GM18909 (cell line): ENCODE data around the gene NEURL1B.

Experiments used
- ATAC-seq: cut with Tn5 transposase; IDR thresholded peaks from one replicate; pipeline ENCODE4 v1.9.1; 2021; ENCODE audit warnings: mild to moderate bottlenecking; ENCODE audit not compliant: unreplicated experiment, poor library complexity

NEURL1B gene

GRCh38 chr5:172725273-172725672 lies 84.2 kb downstream of the NEURL1B start:
- no peak for ATAC-seq

DNA sequence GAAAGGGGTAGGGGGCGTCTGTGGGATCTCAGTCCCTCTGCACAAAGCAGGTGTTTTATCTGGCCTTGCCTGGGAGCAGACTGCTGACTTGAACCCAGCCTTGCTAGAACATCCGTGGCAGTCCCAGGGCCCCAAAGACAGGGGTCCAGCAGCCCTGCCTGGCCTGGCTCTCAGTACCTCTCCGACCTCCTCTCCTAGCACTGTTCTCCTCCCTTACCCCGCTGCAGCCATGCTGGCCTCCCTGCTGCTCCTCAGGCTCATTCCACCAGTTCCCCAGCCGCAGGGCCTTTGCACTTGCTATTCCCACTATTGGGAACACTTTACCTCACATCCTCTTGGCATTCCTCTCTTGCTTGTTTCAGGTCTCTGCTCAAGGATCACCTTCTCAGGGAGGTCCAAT lies 84.7 kb downstream of the NEURL1B start:
- ATAC-seq: no peak

GRCh38 chr5:172726966-172727365 lies 85.9 kb downstream of the NEURL1B start:
- ATAC-seq: no peak

DNA sequence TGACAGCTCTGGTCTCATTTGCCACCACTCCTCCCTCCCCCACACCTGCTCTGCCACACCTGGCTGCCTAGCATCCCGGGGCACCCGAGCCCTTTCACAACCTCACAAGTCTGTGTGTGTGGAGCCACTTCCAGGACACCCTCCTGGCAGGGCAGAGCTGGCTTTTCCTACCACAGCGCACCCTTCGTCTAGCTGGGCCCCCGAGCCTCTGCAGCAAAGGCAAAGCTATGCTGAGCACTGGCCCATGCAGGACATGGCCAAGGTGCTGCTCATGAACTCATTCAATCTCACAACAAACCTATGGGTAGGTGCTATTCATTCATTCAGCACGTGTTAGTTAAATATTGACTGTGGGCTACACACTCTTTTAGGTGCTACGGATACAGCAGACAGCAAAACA lies 86.5 kb downstream of the NEURL1B start:
- no peak for ATAC-seq

- ATAC-seq: no peak
Observed at GRCh38 chr5:172728481-172729241, 87.6 kb downstream of the NEURL1B start.

- ATAC-seq: no peak
Observed at GRCh38 chr5:172729588-172729987, 88.5 kb downstream of the NEURL1B start.

GRCh38 chr5:172730222-172730621 lies 89.2 kb downstream of the NEURL1B start:
- ATAC-seq: no peak

- no peak for ATAC-seq
Observed at GRCh38 chr5:172730981-172731679, 90.1 kb downstream of the NEURL1B start.

- no peak for ATAC-seq
Observed at GRCh38 chr5:172731680-172732074, 90.6 kb downstream of the NEURL1B start.

- ATAC-seq: no peak
Observed at GRCh38 chr5:172732201-172732865, 91.3 kb downstream of the NEURL1B start.

GRCh38 chr5:172733131-172733973 lies 92.3 kb downstream of the NEURL1B start:
- ATAC-seq: no peak

DNA sequence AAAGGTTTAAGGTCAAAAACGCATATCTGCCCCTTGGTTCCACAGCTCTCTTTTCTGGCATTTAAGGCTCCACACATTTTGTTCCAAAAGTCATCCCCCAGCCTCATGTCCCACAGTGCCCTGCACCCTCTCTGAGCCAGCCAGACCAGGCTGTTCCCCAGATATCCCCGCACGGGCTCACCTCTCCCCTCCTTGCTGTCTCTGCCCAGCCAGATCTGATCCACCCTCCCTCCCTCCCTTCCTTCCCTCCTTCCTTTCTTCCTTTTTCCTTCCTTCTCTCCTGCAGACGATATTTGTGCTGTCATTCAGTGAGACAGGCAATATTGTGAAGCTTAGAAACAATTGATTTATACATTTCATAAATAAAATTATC lies 92.9 kb downstream of the NEURL1B start:
- no peak for ATAC-seq

- ATAC-seq: no peak
Observed at GRCh38 chr5:172735141-172735831, 94.2 kb downstream of the NEURL1B start.

DNA sequence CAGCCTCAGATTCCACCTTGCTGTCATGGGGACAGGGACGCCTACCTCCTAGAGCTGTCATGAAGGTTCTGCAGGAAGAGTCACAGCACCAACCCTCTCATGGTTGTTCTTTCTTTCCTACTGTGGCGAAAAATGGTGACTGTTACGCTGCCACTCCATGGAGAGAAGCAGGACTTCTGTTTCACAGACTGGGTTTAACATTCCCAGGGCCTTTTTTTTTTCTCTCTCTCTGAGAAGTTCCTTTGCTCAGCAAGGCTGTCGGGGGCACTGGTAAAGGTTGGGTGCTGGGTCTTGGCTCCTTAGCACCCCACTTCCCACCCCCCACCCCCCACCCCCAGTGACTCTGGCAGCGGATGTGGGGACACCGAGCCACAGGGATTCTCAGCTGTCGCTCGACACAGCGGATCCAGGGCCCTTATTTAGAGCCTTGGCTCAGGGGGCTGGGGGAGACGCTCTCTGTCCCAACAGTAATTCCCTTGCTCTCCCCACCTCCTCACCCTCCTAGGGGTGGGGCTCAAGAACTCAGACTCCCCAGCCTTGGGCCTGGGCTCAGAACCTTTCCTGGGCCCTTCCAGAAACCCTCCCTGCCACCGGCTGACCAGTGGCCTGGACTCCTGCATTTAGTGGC lies 95.6 kb downstream of the NEURL1B start:
- ATAC-seq: no peak

DNA sequence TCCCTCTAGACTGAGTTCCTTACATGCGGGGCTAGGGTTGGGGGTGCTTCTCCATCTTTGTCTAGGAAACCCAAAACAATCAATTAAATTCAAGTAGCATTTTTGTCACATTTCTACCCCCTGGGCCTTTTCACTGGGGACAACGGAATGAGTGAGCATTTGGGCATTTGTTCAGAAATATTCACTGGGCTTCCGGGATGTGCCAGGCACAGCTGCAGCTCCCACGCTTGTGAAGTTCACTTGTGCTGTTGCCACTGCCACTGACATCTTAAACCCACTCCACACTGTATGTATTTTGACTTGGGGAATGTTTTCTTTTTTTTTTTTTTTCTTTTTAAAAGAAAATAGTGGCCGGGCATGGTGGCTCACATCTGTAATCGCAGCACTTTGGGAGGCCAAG lies 98.3 kb downstream of the NEURL1B start:
- no peak for ATAC-seq

DNA sequence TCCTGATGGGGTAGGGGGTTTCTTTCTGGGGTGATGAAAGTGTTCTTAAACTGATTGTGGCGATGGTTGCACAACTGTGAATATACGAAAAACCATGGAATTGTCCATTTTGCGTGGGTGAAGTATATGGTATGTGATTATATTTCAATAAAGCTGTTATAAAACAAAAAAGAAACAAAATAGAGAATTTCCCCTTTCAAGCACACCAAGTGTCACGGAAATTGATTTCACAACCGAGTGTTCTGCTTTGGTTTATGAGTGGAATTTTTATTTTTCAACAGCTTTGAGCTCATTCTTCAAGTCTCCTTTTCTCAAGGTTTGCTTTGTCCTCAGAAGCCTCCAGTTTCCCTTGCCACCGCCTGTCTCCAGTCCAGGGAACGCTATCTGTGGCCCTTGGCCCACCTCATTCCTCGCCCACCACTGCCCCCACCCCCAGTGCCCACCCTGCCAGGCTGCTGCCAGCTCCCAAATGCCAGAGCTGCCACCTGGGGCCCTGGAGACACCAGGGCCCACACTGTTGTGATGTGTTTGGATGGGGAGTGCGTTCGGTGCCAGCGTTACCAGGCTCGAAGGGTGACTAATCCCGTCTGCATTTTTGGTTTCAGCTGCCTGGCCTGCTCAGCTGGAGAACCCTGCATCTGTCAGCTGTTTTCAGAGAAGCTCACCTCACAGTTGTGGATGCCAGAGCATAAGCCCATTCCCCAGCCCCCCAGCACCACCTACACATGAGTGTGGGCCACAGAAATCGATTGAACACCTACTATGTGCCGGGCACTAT lies 99.6 kb downstream of the NEURL1B start:
- ATAC-seq: no peak
